Upper lobe of left lung (tissue), 6 donors: Measurements from ENCODE around the gene KIF26B. TPM values are rescaled to one million over a fixed set of nuclear protein-coding genes. Genes with fewer than 3 reads are reported as not detected.

ENCODE experiments used
- ATAC-seq, 2 donors: fragments of 200-7000 bp; cut with Tn5 transposase; one replicate each; pipeline ENCODE4 v1.9.1; 2022; ENCODE audit warnings: mild to moderate bottlenecking in 2 of 2, moderate library complexity in 2 of 2; ENCODE audit not compliant: low FRiP score in 2 of 2
- DNase-seq, 2 donors: peaks; one replicate each; pipeline ENCODE4 v3.0.0-alpha.2; 2019 to 2020
- H3K27ac ChIP-seq, 4 donors: fragments of 200-600 bp; sonication (generic); one replicate each; pipeline ENCODE4 v1.5.1; 2016 to 2019
- H3K27me3 ChIP-seq, 4 donors: fragments of 200-600 bp; sonication (generic); one replicate each; pipeline ENCODE4 v1.5.1; 2017 to 2019
- H3K36me3 ChIP-seq, 4 donors: fragments of 200-600 bp; sonication (generic); one replicate each; pipeline ENCODE4 v1.5.1; 2016 to 2019
- H3K4me1 ChIP-seq, 4 donors: fragments of 200-600 bp; sonication (generic); one replicate each; pipeline ENCODE4 v1.5.1; 2018 to 2019
- H3K4me3 ChIP-seq, 4 donors: fragments of 200-600 bp; sonication (generic); one replicate each; pipeline ENCODE4 v1.5.1; 2017 to 2019; ENCODE audit warnings: mild to moderate bottlenecking in 2 of 4, moderate library complexity in 1 of 4
- H3K9me3 ChIP-seq, 4 donors: fragments of 200-600 bp; sonication (generic); one replicate each; pipeline ENCODE4 v1.5.1; 2018 to 2019
- CTCF ChIP-seq, 6 experiments: fragments of 450-650 bp in 4 of 6; fragments of 200-600 bp in 2 of 6; sonication (generic) in 2 of 6; IDR thresholded peaks; one replicate each; pipeline ENCODE4 v1.5.1; 2016 to 2019; ENCODE audit warnings: antibody characterized with exemption in 6 of 6
- EP300 ChIP-seq, 4 donors: sonication (generic); formaldehyde crosslinking; IDR thresholded peaks; one replicate each; pipeline ENCODE4 v1.5.1; 2017; ENCODE audit warnings: antibody characterized with exemption in 4 of 4, control low read depth in 2 of 4
- POLR2A ChIP-seq, 4 donors: fragments of 450-650 bp; IDR thresholded peaks; one replicate each; pipeline ENCODE4 v1.5.1; 2016 to 2017; ENCODE audit warnings: antibody characterized with exemption in 4 of 4, mild to moderate bottlenecking in 2 of 4
- POLR2AphosphoS5 ChIP-seq, 2 donors: sonication (generic); formaldehyde crosslinking; IDR thresholded peaks; one replicate each; pipeline ENCODE4 v1.5.1; 2017; ENCODE audit warnings: antibody characterized with exemption in 2 of 2
- WGBS, 2 donors: methylation state at CpG; one replicate each; pipeline ENCODE4 v1.1.5; 2017 to 2018; 5-methylcytosine and 5-hydroxymethylcytosine counted together
- total RNA-seq, 6 donors: library from RNA; depleted of rRNA in 4 of 6; stranded (reverse); fragments of >200 nt in 4 of 6; gene quantifications; one replicate each; pipeline versions ENCODE4 v1.1.0 to v1.2.1, GENCODE V29; 2016 to 2021
- donor health status: DM: no; HTN: no; CAD: no; lungs with moderate emphysema.
- donor health status: DM: no; HTN: yes; CAD: no; lungs with severe emphysema.

KIF26B gene
- total RNA-seq, 6 donors from 2014 or later: 1.2 to 4.3 (median 2.1) TPM

DNA sequence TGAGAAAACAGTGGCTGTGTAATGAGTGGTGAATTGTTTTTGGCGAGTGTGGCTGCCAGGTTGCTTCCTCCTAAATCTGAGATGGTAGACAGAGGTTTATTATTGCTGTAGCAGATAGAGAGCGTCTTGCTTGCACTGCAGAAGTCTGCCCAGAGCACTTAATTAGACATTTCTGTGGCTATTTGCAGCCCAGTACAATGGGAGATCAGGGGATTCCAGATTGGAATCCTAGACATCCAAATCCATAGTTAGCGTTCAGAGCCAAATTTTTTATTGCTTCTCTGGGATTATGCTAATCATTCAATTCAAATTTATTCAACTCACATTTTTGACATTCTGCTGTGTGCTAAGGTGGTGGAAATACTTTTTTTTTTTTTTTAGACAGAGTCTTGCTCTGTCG lies 30.0 kb downstream of the KIF26B start:
- ATAC-seq: no peak
- Histone ChIP-seq H3K36me3 (no peaks in the 10 kb centered on the region), H3K27ac (no peak overlapping the region), H3K4me3 (no peak overlapping the region), H3K4me1 (no peaks in the 10 kb centered on the region), H3K9me3 (no peaks in the 10 kb centered on the region), H3K27me3 (no peaks in the 10 kb centered on the region)
- WGBS, 2 donors: 83 to 96% methylated on average over 4 of the region's 4 CpGs
- no peak for DNase-seq
- TF ChIP-seq POLR2AphosphoS5 (IDR thresholded peaks at IDR 0.05) (no peak), EP300 (IDR thresholded peaks at IDR 0.05) (no peak), POLR2A (IDR thresholded peaks at IDR 0.05) (no peak), CTCF (IDR thresholded peaks at IDR 0.05) (no peak)

GRCh38 chr1:245188403-245188802 lies 33.6 kb downstream of the KIF26B start:
- no peak for TF ChIP-seq CTCF (IDR thresholded peaks at IDR 0.05)
- no peak for TF ChIP-seq POLR2AphosphoS5 (IDR thresholded peaks at IDR 0.05)
- TF ChIP-seq POLR2A (IDR thresholded peaks at IDR 0.05): no peak
- no peak for TF ChIP-seq EP300 (IDR thresholded peaks at IDR 0.05)

DNA sequence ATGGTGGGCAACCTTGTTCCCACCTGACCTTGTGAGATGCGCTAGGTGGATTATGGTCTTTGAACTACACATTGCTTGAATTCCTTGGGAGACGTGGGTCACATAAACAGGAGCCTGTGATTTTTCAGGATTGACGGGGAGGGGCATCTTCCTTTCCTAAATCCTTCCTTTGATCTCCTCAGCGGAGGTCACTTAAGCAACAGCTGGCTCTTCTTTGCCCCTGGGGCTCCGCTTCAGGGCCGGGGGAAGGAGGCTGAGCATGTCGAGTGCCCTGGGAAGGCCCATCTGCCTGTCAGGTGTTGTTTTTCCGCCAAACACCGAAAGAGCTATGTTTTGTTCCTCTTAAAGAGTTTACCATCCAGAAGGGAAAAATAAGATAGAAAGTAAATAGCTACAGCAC lies 40.6 kb downstream of the KIF26B start:
- DNase-seq (no peak), ATAC-seq (no peak)
- Histone ChIP-seq H3K4me3 (no peak overlapping the region), H3K27ac (no peak overlapping the region), H3K27me3 (no peaks in the 10 kb centered on the region), H3K9me3 (no peaks in the 10 kb centered on the region), H3K4me1 (no peaks in the 10 kb centered on the region), H3K36me3 (no peaks in the 10 kb centered on the region)
- 89 to 93% methylated on average over 9 of the region's 9 CpGs for WGBS, 2 donors
- TF ChIP-seq EP300 (IDR thresholded peaks at IDR 0.05): no peak
- TF ChIP-seq POLR2A (IDR thresholded peaks at IDR 0.05): no peak
- TF ChIP-seq CTCF (IDR thresholded peaks at IDR 0.05): no peak
- no peak for TF ChIP-seq POLR2AphosphoS5 (IDR thresholded peaks at IDR 0.05)

More at GRCh38 chr1:245188403-245188802, 33.6 kb downstream of the KIF26B start:
- WGBS, 2 donors: 62 to 66% methylated on average over 4 of the region's 4 CpGs
- DNase-seq (no peak), ATAC-seq (peak in 1 of 2 donors; percentile 65)
- Histone ChIP-seq H3K4me3 (no peak overlapping the region), H3K27me3 (no peaks in the 10 kb centered on the region), H3K4me1 (no peaks in the 10 kb centered on the region), H3K36me3 (no peaks in the 10 kb centered on the region), H3K27ac (no peak overlapping the region), H3K9me3 (no peaks in the 10 kb centered on the region)

DNA sequence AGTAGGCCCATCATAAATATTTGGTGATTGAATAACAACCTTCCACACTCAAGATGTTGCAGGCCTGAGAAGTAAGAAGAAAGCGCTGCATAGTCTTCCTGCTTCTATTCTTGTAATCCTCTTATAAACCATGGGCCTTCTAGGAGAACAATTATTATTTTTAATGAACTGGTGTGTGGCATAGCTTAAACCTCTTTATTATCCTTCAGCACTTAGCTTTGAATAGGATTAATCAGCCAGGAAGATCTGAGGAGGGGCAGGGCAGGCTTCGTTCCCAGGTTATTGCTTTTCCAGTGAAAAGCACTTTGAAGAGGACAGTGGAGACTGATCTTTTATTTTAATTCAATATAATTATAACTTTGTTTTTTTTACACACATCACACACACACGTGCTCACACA lies 42.3 kb downstream of the KIF26B start:
- ATAC-seq: no peak
- DNase-seq: no peak
- Histone ChIP-seq H3K27me3 (no peaks in the 10 kb centered on the region), H3K9me3 (no peaks in the 10 kb centered on the region), H3K4me1 (no peaks in the 10 kb centered on the region), H3K36me3 (no peaks in the 10 kb centered on the region), H3K27ac (no peak overlapping the region), H3K4me3 (no peak overlapping the region)
- WGBS, 2 donors: 80 to 88% methylated on average over 3 of the region's 3 CpGs
- TF ChIP-seq CTCF (IDR thresholded peaks at IDR 0.05) (no peak), EP300 (IDR thresholded peaks at IDR 0.05) (no peak), POLR2AphosphoS5 (IDR thresholded peaks at IDR 0.05) (no peak), POLR2A (IDR thresholded peaks at IDR 0.05) (no peak)

GRCh38 chr1:245197911-245198379 lies 43.2 kb downstream of the KIF26B start:
- TF ChIP-seq CTCF (IDR thresholded peaks at IDR 0.05) (no peak), EP300 (IDR thresholded peaks at IDR 0.05) (no peak), POLR2AphosphoS5 (IDR thresholded peaks at IDR 0.05) (no peak), POLR2A (IDR thresholded peaks at IDR 0.05) (no peak)
- Histone ChIP-seq H3K9me3 (no peaks in the 10 kb centered on the region), H3K4me3 (no peak overlapping the region), H3K4me1 (no peaks in the 10 kb centered on the region), H3K27ac (no peak overlapping the region), H3K36me3 (no peaks in the 10 kb centered on the region), H3K27me3 (no peaks in the 10 kb centered on the region)
- ATAC-seq: no peak
- 0 to 5% methylated on average over 1 of the region's 1 CpG for WGBS, 2 donors
- no peak for DNase-seq
